K562 (cell line): ENCODE data around the gene ANK3. TPM values are rescaled to one million over a fixed set of nuclear protein-coding genes. Genes with fewer than 3 reads are reported as not detected.

Experiments
- ATAC-seq: fragments of 200-7000 bp; cut with Tn5 transposase; 3 replicates; pipeline ENCODE4 v1.9.1; 2020; ENCODE audit warnings: moderate library complexity
- BruUV-seq: library from RNA; stranded (reverse); fragments of 400-500 nt; replicated peaks from 2 replicates; lab custom pipeline; 2021; lab: Mats Ljungman, UMichigan
- CTCF ChIA-PET: fragments of 300-600 bp; formaldehyde crosslinking; extraction: SDS; loops from one replicate; lab custom pipeline; 2021; ENCODE audit warnings: low intra/inter-chr PET ratio; lab: Yijun Ruan, JAX
- POLR2A ChIA-PET: fragments of 300-600, 350-650 bp; sonication (Branson Sonifier 250); formaldehyde crosslinking; extraction: SDS; loops from one replicate; lab custom pipeline; 2021; ENCODE audit warnings: antibody characterized with exemption, inconsistent platforms; lab: Yijun Ruan, JAX
- DNase-seq, 4 experiments: peaks; one replicate each; pipeline versions ENCODE4 v3.0.0 to v3.0.0-alpha.2; 2011 to 2018; ENCODE audit warnings: low spot score in 3 of 4, mixed read lengths in 3 of 4; ENCODE audit errors: extremely low read depth in 1 of 4
- FAIRE-seq: peaks from 2 replicates; lab custom pipeline; 2011; peaks lifted over from hg19 to GRCh38; lab: Jason Lieb, UNC
- H2AFZ ChIP-seq: 2 replicates; pipeline ENCODE4 v1.6.0; 2011; ENCODE audit warnings: low read depth, low read length, control low read depth, inconsistent platforms
- H3K27ac ChIP-seq: fragments of 200-600 bp; 3 replicates; pipeline ENCODE4 v1.8.0; 2011; ENCODE audit warnings: low read depth, mild to moderate bottlenecking, control low read depth, inconsistent platforms, low read length, moderate library complexity, mixed read lengths; ENCODE audit errors: extremely low read depth
- H3K27me3 ChIP-seq, 2 experiments: fragments of 300-600 bp in 1 of 2; 2 replicates in 1 of 2; 3 replicates in 1 of 2; pipeline versions ENCODE4 v1.6.0 to v1.8.0; 2011; ENCODE audit warnings: inconsistent platforms in 2 of 2, low read length in 2 of 2, mild to moderate bottlenecking in 1 of 2, mixed read lengths in 1 of 2, moderate library complexity in 1 of 2; ENCODE audit not compliant: control insufficient read depth in 2 of 2, insufficient read depth in 2 of 2
- H3K36me3 ChIP-seq: fragments of 300-600 bp; 3 replicates; pipeline ENCODE4 v1.8.0; 2011; ENCODE audit warnings: mild to moderate bottlenecking, low read length, inconsistent platforms; ENCODE audit not compliant: control insufficient read depth, insufficient read depth
- H3K4me1 ChIP-seq, 2 experiments: fragments of 200-600 bp in 1 of 2; replicated peaks in 1 of 2; 2 replicates in 1 of 2; 3 replicates in 1 of 2; pipeline versions ENCODE4 v1.5.1 to v1.8.0; 2011; ENCODE audit warnings: inconsistent platforms in 2 of 2, low read length in 2 of 2, mild to moderate bottlenecking in 1 of 2, mixed read lengths in 1 of 2, moderate library complexity in 1 of 2; ENCODE audit not compliant: control insufficient read depth in 2 of 2, insufficient read depth in 2 of 2
- H3K4me2 ChIP-seq: 2 replicates; pipeline ENCODE4 v1.6.1; 2011; ENCODE audit warnings: low read length, control low read depth, inconsistent platforms, mixed read lengths; ENCODE audit not compliant: insufficient read depth
- H3K4me3 ChIP-seq: fragments of 200-600 bp; sonication (generic), shearing (Covaris generic); 2 replicates; pipeline ENCODE4 v1.5.1; 2016; ENCODE audit warnings: control low read depth, inconsistent platforms
- H3K79me2 ChIP-seq: fragments of 200-600 bp; 3 replicates; pipeline ENCODE4 v1.8.0; 2011; ENCODE audit warnings: low read length, inconsistent platforms; ENCODE audit not compliant: control insufficient read depth, insufficient read depth
- H3K9ac ChIP-seq, 2 experiments: 2 replicates each; pipeline versions ENCODE4 v1.6.0 to v1.6.1; 2011; ENCODE audit warnings: low read depth in 2 of 2, low read length in 2 of 2, control low read depth in 1 of 2, inconsistent platforms in 1 of 2, mild to moderate bottlenecking in 1 of 2, mixed read lengths in 1 of 2; ENCODE audit not compliant: insufficient read depth in 1 of 2
- H3K9me1 ChIP-seq: one replicate; pipeline ENCODE4 v1.6.0; 2011; ENCODE audit warnings: inconsistent platforms, mild to moderate bottlenecking, low read length, moderate library complexity; ENCODE audit not compliant: control insufficient read depth, insufficient read depth
- H3K9me3 ChIP-seq: replicated peaks from 2 replicates; pipeline ENCODE4 v1.5.1; 2011; ENCODE audit warnings: low read depth, low read length, inconsistent platforms; ENCODE audit not compliant: control insufficient read depth, insufficient read depth
- H4K20me1 ChIP-seq: replicated peaks from 2 replicates; pipeline ENCODE4 v1.6.1; 2011; ENCODE audit warnings: low read length, inconsistent platforms, mixed read lengths; ENCODE audit not compliant: control insufficient read depth, insufficient read depth
- NR2C2 ChIP-seq, 2 experiments: fragments of 200-800 bp in 1 of 2; sonication (Bioruptor generic) in 1 of 2; sonication (generic) in 1 of 2; formaldehyde crosslinking in 1 of 2; IDR thresholded peaks; 2 replicates each; pipeline versions ENCODE4 v1.6.1 to v1.8.0; 2016 to 2022; ENCODE audit warnings: mild to moderate bottlenecking in 1 of 2, missing compliant biosample characterization in 1 of 2, missing genetic modification characterization in 1 of 2, missing genetic modification reagents in 1 of 2
- SOX6 ChIP-seq: fragments of 450-650 bp; IDR thresholded peaks from 2 replicates; pipeline ENCODE4 v1.6.1; 2014; ENCODE audit warnings: mild to moderate bottlenecking
- WGBS: fragments of 100-300 bp; shearing (Covaris generic); methylation state at CpG from one replicate; pipeline ENCODE4 v1.1.6; 2016; ENCODE audit warnings: low coverage, mixed read lengths; ENCODE audit not compliant: insufficient coverage; ENCODE audit errors: missing lambda C conversion rate; 5-methylcytosine and 5-hydroxymethylcytosine counted together
- in situ Hi-C: fragments of 300-500 bp; cut with MboI; formaldehyde crosslinking; loops from 4 replicates; pipeline ENCODE4 v1.15.0; 2018; ENCODE audit warnings: inconsistent platforms, mixed read lengths
- intact Hi-C: fragments of 100-400 bp; cut with micrococcal nuclease; formaldehyde crosslinking; loops from 2 replicates; pipeline ENCODE4 v1.14.2; 2022
- polyA plus RNA-seq, 8 experiments: library from polyadenylated mRNA; depleted of rRNA in 4 of 8; stranded (reverse) in 5 of 8; unstranded in 3 of 8; fragments of >200 nt; fragmentation: Nextera tagmentation in 2 of 8; fragmentation: Illumina TruSeq in 1 of 8; extraction: Ambion mirVana in 2 of 8; extraction: Trizol in 1 of 8; gene quantifications; 2 replicates each; pipeline versions ENCODE4 v1.2.1 to v1.2.3, GENCODE V29; 2011 to 2014; ENCODE audit warnings: inconsistent platforms in 1 of 8, missing spikeins in 1 of 8
- total RNA-seq, 7 experiments: library from RNA; depleted of rRNA in 6 of 7; stranded (reverse); fragments of >200 nt in 6 of 7; fragmentation: Illumina TruSeq in 2 of 7; extraction: Trizol in 2 of 7; gene quantifications; 2 replicates each; pipeline versions ENCODE4 v1.2.1 to v1.2.3, GENCODE V29; 2011 to 2021; ENCODE audit warnings: low replicate concordance in 1 of 7
- TF ChIP-seq, protein P1 (sequence below), 2 experiments: fragments of 450-650 bp in 1 of 2; IDR thresholded peaks; 2 replicates each; pipeline ENCODE4 v1.6.1; 2011 to 2017; ENCODE audit warnings: low read depth in 2 of 2, antibody characterized with exemption in 1 of 2, borderline replicate concordance in 1 of 2, low read length in 1 of 2, mild to moderate bottlenecking in 1 of 2, mixed read lengths in 1 of 2; ENCODE audit not compliant: control insufficient read depth in 1 of 2

ANK3 gene
- total and polyA plus RNA-seq, 9 of the 15 experiments (the other 6 are each of a cell fraction or from before 2014, with no cell fraction given) = 10.0 to 32.3 (median 17.9) TPM

DNA sequence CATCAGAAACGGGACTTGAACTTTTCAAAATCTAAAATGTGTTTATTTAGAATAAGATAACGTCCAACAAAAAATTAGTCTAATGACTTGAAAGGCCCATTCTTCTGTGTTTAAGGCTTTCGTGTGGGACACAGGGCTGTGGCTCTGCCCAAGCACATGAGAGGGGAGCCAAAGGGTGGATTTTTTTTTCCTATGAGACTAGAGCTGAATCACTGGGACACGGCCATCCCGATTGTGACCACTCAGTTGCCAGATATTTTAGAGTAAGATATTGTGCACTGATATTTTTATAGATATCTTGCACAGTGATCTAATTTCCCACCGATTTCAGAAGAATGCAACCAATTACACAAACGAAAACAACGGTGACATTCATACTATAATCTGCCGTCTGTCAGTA is 99.9 kb downstream of the ANK3 start (continued):
- TF ChIP-seq, protein P1, sequence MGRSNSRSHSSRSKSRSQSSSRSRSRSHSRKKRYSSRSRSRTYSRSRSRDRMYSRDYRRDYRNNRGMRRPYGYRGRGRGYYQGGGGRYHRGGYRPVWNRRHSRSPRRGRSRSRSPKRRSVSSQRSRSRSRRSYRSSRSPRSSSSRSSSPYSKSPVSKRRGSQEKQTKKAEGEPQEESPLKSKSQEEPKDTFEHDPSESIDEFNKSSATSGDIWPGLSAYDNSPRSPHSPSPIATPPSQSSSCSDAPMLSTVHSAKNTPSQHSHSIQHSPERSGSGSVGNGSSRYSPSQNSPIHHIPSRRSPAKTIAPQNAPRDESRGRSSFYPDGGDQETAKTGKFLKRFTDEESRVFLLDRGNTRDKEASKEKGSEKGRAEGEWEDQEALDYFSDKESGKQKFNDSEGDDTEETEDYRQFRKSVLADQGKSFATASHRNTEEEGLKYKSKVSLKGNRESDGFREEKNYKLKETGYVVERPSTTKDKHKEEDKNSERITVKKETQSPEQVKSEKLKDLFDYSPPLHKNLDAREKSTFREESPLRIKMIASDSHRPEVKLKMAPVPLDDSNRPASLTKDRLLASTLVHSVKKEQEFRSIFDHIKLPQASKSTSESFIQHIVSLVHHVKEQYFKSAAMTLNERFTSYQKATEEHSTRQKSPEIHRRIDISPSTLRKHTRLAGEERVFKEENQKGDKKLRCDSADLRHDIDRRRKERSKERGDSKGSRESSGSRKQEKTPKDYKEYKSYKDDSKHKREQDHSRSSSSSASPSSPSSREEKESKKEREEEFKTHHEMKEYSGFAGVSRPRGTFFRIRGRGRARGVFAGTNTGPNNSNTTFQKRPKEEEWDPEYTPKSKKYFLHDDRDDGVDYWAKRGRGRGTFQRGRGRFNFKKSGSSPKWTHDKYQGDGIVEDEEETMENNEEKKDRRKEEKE (IDR thresholded peaks at IDR 0.05; ENCODE audit: borderline replicate concordance in 1 of 2, control insufficient read depth in 1 of 2, low read depth in 2 of 2, low read length in 1 of 2) = no peak
- TF ChIP-seq, all 486 proteins: peak for 0

DNA sequence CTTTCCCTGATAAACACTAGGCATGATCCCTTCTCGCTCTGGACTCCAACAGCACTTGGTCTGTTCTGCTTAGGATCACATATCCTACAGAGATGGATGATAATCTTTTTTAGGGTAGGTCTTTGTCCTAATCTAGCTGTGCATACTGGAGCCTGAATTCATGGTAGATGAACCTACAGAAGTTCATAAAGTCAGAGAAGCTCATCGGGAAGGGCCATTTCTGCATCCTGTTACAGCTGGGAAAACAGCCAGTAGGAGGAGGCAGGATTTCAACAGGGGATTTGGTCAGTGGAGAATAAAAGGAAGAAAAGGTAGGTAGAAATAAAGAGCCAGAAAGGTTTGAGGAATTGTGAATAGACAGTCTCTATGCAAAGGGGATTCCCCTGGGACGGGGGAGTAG is 101.4 kb downstream of the ANK3 start:
- POLR2A ChIA-PET = interaction anchor here (0.7 to 2.0 kb wide), 5 partner anchors 11 to 752 kb away, joined by 3 to 5 read pairs (median 3); no protein-coding TSS in a partner anchor

More for the DNA sequence above, 101.4 kb downstream of the ANK3 start:
- Histone ChIP-seq H3K9ac (no peak overlapping the region), H2AFZ (0 out of 2 replicates have a peak overlapping the region, but pooled peaks have one; percentile 1), H3K9me1 (no peaks in the 10 kb centered on the region), H3K27me3 (no peaks in the 10 kb centered on the region), H3K4me3 (no peak overlapping the region), H3K36me3 (no peaks in the 10 kb centered on the region), H3K4me1 (peaks cover 0 to 38% of the 10 kb centered on the region in 2 experiments; a peak in 4 of 5 replicates), H4K20me1 (no peaks in the 10 kb centered on the region), H3K79me2 (no peaks in the 10 kb centered on the region), H3K4me2 (no peak overlapping the region), H3K9me3 (no peaks in the 10 kb centered on the region), H3K27ac (no peak overlapping the region)
- no TSS peak for BruUV-seq
- TF ChIP-seq NR2C2 (CRISPR knock-in tag; IDR thresholded peaks at IDR 0.05) = 0 out of 2 replicates have a peak, but pooled peaks have one; percentile 20
- TF ChIP-seq NR2C2 (tag; IDR thresholded peaks at IDR 0.05) = no peak
- no peak for TF ChIP-seq SOX6
- CTCF ChIA-PET = no interaction called here
- in situ Hi-C loops = no loop called here
- intact Hi-C loops = no loop called here
- WGBS = 50% methylated on average over 3 of the region's 3 CpGs
- ATAC-seq (no peak), DNase-seq (no peak), FAIRE-seq (no peak)
